ENCODE data around the gene LEAP2.

Gene LEAP2

DNA sequence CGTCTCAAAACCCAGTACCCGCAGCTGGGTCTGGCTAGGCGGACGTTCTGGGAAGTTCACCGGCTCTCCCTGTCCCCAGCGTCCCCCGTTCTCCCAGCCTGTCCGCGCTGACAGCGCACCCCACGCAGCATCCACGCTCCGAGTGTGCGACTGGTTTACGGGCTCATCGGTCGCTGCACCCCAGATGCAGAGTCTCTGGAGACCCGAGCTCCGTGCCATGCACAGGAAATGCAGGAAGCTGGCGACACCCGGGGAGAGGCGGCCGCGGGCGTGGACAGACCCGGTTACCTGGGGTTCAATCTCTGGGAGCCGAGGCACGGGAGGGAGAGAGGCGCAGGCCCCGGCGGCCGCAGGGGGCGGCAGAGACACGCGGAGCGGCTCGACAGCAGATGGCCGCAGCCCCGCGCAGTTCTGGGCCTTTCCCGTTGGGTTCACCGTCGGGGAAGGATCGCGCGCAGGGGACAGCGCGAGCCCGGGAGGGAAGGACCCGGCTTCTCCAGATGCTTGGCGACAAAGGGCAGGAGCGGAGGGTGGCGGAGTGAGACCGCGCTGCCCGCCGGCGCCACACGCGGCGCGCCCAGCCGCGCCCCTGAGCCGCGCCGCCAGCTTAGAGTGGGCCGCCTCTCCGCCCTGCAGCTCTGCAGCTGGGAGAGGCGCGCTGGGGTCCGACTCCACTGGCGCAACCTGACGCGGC is 43.6 kb upstream of the LEAP2 start (continued):
- TF ChIP-seq, protein P1, sequence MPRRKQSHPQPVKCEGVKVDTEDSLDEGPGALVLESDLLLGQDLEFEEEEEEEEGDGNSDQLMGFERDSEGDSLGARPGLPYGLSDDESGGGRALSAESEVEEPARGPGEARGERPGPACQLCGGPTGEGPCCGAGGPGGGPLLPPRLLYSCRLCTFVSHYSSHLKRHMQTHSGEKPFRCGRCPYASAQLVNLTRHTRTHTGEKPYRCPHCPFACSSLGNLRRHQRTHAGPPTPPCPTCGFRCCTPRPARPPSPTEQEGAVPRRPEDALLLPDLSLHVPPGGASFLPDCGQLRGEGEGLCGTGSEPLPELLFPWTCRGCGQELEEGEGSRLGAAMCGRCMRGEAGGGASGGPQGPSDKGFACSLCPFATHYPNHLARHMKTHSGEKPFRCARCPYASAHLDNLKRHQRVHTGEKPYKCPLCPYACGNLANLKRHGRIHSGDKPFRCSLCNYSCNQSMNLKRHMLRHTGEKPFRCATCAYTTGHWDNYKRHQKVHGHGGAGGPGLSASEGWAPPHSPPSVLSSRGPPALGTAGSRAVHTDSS (tag by site-specific recombination; IDR thresholded peaks at IDR 0.05): 0 out of 2 replicates have a peak, but pooled peaks have one; percentile 9
- TF ChIP-seq ZNF132 (tag by site-specific recombination; IDR thresholded peaks at IDR 0.05; ENCODE audit: borderline replicate concordance) (no peak), HOXD13 (CRISPR knock-in tag; IDR thresholded peaks at IDR 0.05; ENCODE audit: borderline replicate concordance) (no peak), ZSCAN30 (tag by site-specific recombination; IDR thresholded peaks at IDR 0.05) (peak; percentile 100), ZNF747 (tag by site-specific recombination; IDR thresholded peaks at IDR 0.05) (no peak), GLI4 (tag by site-specific recombination; IDR thresholded peaks at IDR 0.05) (peak; percentile 50; the same call in 1 of the 2 replicates), OVOL3 (tag by site-specific recombination; IDR thresholded peaks at IDR 0.05) (no peak), ZNF394 (tag by site-specific recombination; IDR thresholded peaks at IDR 0.05; ENCODE audit: borderline replicate concordance) (no peak; the same call in 1 of the 2 replicates), ZNF48 (tag by site-specific recombination; IDR thresholded peaks at IDR 0.05) (no peak), KLF9 (tag by site-specific recombination; IDR thresholded peaks at IDR 0.05; ENCODE audit: low read depth) (0 out of 2 replicates have a peak, but pooled peaks have one; percentile 11), MEIS1 (CRISPR knock-in tag; IDR thresholded peaks at IDR 0.05; ENCODE audit: borderline replicate concordance) (no peak), ZNF174 (tag by site-specific recombination; IDR thresholded peaks at IDR 0.05) (peak; percentile 67; the same call in 1 of the 2 replicates), ZNF596 (tag by site-specific recombination; IDR thresholded peaks at IDR 0.05) (no peak), ZNF677 (tag by site-specific recombination; IDR thresholded peaks at IDR 0.05) (no peak), ZFP37 (tag by site-specific recombination; IDR thresholded peaks at IDR 0.05) (no peak), ZNF561 (tag by site-specific recombination; IDR thresholded peaks at IDR 0.05; ENCODE audit: borderline replicate concordance) (peak; percentile 83; the same call in 1 of the 2 replicates), SP2 (tag by site-specific recombination; IDR thresholded peaks at IDR 0.05) (no peak), YY1 (tag by site-specific recombination; IDR thresholded peaks at IDR 0.05) (peak; percentile 86), ZNF514 (tag by site-specific recombination; IDR thresholded peaks at IDR 0.05) (no peak), ZNF274 (IDR thresholded peaks at IDR 0.05; ENCODE audit: low read length) (no peak), ZNF274 (tag by site-specific recombination; IDR thresholded peaks at IDR 0.05; ENCODE audit: borderline replicate concordance) (no peak)
- TF ChIP-seq, protein P2, sequence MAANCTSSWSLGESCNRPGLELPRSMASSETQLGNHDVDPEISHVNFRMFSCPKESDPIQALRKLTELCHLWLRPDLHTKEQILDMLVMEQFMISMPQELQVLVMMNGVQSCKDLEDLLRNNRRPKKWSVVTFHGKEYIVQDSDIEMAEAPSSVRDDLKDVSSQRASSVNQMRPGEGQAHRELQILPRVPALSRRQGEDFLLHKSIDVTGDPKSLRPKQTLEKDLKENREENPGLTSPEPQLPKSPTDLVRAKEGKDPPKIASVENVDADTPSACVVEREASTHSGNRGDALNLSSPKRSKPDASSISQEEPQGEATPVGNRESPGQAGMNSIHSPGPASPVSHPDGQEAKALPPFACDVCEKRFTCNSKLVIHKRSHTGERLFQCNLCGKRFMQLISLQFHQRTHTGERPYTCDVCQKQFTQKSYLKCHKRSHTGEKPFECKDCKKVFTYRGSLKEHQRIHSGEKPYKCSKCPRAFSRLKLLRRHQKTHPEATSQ (tag by site-specific recombination; IDR thresholded peaks at IDR 0.05): peak; percentile 33; the same call in 1 of the 2 replicates
- TF ChIP-seq, protein P3, sequence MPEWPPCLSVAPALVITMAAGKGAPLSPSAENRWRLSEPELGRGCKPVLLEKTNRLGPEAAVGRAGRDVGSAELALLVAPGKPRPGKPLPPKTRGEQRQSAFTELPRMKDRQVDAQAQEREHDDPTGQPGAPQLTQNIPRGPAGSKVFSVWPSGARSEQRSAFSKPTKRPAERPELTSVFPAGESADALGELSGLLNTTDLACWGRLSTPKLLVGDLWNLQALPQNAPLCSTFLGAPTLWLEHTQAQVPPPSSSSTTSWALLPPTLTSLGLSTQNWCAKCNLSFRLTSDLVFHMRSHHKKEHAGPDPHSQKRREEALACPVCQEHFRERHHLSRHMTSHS (tag by site-specific recombination; IDR thresholded peaks at IDR 0.05): no peak
- TF ChIP-seq, protein P4, sequence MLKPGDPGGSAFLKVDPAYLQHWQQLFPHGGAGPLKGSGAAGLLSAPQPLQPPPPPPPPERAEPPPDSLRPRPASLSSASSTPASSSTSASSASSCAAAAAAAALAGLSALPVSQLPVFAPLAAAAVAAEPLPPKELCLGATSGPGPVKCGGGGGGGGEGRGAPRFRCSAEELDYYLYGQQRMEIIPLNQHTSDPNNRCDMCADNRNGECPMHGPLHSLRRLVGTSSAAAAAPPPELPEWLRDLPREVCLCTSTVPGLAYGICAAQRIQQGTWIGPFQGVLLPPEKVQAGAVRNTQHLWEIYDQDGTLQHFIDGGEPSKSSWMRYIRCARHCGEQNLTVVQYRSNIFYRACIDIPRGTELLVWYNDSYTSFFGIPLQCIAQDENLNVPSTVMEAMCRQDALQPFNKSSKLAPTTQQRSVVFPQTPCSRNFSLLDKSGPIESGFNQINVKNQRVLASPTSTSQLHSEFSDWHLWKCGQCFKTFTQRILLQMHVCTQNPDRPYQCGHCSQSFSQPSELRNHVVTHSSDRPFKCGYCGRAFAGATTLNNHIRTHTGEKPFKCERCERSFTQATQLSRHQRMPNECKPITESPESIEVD (tag by site-specific recombination; IDR thresholded peaks at IDR 0.05): no peak
- TF ChIP-seq, protein P5, sequence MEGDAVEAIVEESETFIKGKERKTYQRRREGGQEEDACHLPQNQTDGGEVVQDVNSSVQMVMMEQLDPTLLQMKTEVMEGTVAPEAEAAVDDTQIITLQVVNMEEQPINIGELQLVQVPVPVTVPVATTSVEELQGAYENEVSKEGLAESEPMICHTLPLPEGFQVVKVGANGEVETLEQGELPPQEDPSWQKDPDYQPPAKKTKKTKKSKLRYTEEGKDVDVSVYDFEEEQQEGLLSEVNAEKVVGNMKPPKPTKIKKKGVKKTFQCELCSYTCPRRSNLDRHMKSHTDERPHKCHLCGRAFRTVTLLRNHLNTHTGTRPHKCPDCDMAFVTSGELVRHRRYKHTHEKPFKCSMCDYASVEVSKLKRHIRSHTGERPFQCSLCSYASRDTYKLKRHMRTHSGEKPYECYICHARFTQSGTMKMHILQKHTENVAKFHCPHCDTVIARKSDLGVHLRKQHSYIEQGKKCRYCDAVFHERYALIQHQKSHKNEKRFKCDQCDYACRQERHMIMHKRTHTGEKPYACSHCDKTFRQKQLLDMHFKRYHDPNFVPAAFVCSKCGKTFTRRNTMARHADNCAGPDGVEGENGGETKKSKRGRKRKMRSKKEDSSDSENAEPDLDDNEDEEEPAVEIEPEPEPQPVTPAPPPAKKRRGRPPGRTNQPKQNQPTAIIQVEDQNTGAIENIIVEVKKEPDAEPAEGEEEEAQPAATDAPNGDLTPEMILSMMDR (tag by site-specific recombination; IDR thresholded peaks at IDR 0.05): peak; percentile 96
- TF ChIP-seq, protein P6, sequence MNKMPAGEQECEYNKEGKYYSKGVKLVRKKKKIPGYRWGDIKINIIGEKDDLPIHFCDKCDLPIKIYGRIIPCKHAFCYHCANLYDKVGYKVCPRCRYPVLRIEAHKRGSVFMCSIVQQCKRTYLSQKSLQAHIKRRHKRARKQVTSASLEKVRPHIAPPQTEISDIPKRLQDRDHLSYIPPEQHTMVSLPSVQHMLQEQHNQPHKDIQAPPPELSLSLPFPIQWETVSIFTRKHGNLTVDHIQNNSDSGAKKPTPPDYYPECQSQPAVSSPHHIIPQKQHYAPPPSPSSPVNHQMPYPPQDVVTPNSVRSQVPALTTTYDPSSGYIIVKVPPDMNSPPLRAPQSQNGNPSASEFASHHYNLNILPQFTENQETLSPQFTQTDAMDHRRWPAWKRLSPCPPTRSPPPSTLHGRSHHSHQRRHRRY (tag by site-specific recombination; IDR thresholded peaks at IDR 0.05): no peak
- TF ChIP-seq, protein P7, sequence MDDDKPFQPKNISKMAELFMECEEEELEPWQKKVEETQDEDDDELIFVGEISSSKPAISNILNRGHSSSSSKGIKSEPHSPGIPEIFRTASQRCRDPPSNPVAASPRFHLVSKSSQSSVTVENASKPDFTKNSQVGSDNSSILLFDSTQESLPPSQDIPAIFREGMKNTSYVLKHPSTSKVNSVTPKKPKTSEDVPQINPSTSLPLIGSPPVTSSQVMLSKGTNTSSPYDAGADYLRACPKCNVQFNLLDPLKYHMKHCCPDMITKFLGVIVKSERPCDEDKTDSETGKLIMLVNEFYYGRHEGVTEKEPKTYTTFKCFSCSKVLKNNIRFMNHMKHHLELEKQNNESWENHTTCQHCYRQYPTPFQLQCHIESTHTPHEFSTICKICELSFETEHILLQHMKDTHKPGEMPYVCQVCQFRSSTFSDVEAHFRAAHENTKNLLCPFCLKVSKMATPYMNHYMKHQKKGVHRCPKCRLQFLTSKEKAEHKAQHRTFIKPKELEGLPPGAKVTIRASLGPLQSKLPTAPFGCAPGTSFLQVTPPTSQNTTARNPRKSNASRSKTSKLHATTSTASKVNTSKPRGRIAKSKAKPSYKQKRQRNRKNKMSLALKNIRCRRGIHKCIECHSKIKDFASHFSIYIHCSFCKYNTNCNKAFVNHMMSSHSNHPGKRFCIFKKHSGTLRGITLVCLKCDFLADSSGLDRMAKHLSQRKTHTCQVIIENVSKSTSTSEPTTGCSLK (tag by site-specific recombination; IDR thresholded peaks at IDR 0.05): no peak
